H1 (cell line): ENCODE results near the gene CITED4. TPM values are rescaled to one million over a fixed set of nuclear protein-coding genes. Genes with fewer than 3 reads are reported as not detected.

Source experiments
- CBX8 ChIP-seq: fragments of 300-800, 300-1000 bp; sonication (generic); IDR thresholded peaks from 2 replicates; pipeline ENCODE4 v1.7.1; 2016; ENCODE audit warnings: low read depth, low read length, borderline replicate concordance
- POU5F1 ChIP-seq: IDR thresholded peaks from 2 replicates; pipeline ENCODE4 v1.6.1; 2011; ENCODE audit warnings: low read depth, mild to moderate bottlenecking, low read length, moderate library complexity
- SIRT6 ChIP-seq: IDR thresholded peaks from one replicate; pipeline ENCODE4 v1.7.1; 2012; ENCODE audit warnings: low read length, inconsistent platforms
- SIX5 ChIP-seq: IDR thresholded peaks from 2 replicates; pipeline ENCODE4 v1.6.1; 2011; ENCODE audit warnings: mild to moderate bottlenecking, low read depth, low read length
- SUZ12 ChIP-seq: fragments of 200-600 bp; sonication (generic); IDR thresholded peaks from 2 replicates; pipeline ENCODE4 v1.6.1; 2012; ENCODE audit warnings: mild to moderate bottlenecking, inconsistent platforms, low read length, moderate library complexity, mixed read lengths
- TAF1 ChIP-seq: IDR thresholded peaks from 2 replicates; pipeline ENCODE4 v1.6.1; 2011; ENCODE audit warnings: mild to moderate bottlenecking, low read depth, low read length
- TEAD4 ChIP-seq: IDR thresholded peaks from 2 replicates; pipeline ENCODE4 v1.6.1; 2012; ENCODE audit warnings: low read depth, low read length, inconsistent platforms, mixed read lengths
- polyA plus RNA-seq, 7 experiments: library from polyadenylated mRNA; depleted of rRNA in 3 of 7; stranded (reverse) in 5 of 7; unstranded in 2 of 7; fragments of >200 nt in 5 of 7; fragments of 200-250 nt in 2 of 7; gene quantifications; 1 replicate in 5 of 7; 2 replicates in 1 of 7; 4 replicates in 1 of 7; pipeline versions ENCODE4 v1.2.1 to v1.2.3, GENCODE V29; 2011 to 2013; ENCODE audit warnings: missing spikeins in 2 of 7, mixed read lengths in 2 of 7
- total RNA-seq: library from RNA; stranded (reverse); fragmentation: NEBNext Ultra II Directional; extraction: Animal tissue kit (Norgen Biotek cat#: 25700); gene quantifications from 2 replicates; pipeline ENCODE4 v1.2.1, GENCODE V29; 2021
- TF ChIP-seq, protein P1 (sequence below): fragments of 300-600 bp; sonication (generic); IDR thresholded peaks from 2 replicates; pipeline ENCODE4 v1.7.1; 2012; ENCODE audit warnings: low read length, moderate library complexity, mild to moderate bottlenecking, inconsistent platforms; ENCODE audit not compliant: insufficient replicate concordance
- TF ChIP-seq, protein P2 (sequence below): IDR thresholded peaks from 2 replicates; pipeline ENCODE4 v1.6.1; 2011; ENCODE audit warnings: low read length, improper control_type of control experiment
- TF ChIP-seq, protein P3 (sequence below): IDR thresholded peaks from 2 replicates; pipeline ENCODE4 v1.6.1; 2012; ENCODE audit warnings: inconsistent platforms

Gene CITED4
- total and polyA plus RNA-seq, 2 of the 8 experiments (the other 6 are each of a cell fraction or from before 2014, with no cell fraction given), result 5.4 to 16.3 TPM

DNA sequence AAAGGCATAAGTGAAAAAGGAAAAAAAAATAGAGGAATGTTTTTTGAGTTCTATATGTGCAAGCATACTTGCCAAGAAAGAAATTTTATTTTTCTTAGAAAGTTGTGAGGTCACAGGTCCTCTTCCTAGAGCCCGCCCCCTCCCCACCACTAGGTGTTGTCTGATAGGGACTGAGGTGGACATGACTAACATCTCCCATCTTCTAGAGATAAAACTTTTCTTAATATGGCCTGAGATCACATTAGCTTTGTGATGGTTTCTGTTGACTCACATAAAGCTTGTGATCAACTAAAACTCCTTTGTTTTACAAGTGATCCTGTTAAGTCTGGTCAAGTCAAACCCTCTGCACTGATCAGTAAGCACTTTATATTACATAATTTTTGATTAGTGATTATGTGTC is 33.4 kb upstream of the CITED4 start (continued):
- TF ChIP-seq, protein P1, sequence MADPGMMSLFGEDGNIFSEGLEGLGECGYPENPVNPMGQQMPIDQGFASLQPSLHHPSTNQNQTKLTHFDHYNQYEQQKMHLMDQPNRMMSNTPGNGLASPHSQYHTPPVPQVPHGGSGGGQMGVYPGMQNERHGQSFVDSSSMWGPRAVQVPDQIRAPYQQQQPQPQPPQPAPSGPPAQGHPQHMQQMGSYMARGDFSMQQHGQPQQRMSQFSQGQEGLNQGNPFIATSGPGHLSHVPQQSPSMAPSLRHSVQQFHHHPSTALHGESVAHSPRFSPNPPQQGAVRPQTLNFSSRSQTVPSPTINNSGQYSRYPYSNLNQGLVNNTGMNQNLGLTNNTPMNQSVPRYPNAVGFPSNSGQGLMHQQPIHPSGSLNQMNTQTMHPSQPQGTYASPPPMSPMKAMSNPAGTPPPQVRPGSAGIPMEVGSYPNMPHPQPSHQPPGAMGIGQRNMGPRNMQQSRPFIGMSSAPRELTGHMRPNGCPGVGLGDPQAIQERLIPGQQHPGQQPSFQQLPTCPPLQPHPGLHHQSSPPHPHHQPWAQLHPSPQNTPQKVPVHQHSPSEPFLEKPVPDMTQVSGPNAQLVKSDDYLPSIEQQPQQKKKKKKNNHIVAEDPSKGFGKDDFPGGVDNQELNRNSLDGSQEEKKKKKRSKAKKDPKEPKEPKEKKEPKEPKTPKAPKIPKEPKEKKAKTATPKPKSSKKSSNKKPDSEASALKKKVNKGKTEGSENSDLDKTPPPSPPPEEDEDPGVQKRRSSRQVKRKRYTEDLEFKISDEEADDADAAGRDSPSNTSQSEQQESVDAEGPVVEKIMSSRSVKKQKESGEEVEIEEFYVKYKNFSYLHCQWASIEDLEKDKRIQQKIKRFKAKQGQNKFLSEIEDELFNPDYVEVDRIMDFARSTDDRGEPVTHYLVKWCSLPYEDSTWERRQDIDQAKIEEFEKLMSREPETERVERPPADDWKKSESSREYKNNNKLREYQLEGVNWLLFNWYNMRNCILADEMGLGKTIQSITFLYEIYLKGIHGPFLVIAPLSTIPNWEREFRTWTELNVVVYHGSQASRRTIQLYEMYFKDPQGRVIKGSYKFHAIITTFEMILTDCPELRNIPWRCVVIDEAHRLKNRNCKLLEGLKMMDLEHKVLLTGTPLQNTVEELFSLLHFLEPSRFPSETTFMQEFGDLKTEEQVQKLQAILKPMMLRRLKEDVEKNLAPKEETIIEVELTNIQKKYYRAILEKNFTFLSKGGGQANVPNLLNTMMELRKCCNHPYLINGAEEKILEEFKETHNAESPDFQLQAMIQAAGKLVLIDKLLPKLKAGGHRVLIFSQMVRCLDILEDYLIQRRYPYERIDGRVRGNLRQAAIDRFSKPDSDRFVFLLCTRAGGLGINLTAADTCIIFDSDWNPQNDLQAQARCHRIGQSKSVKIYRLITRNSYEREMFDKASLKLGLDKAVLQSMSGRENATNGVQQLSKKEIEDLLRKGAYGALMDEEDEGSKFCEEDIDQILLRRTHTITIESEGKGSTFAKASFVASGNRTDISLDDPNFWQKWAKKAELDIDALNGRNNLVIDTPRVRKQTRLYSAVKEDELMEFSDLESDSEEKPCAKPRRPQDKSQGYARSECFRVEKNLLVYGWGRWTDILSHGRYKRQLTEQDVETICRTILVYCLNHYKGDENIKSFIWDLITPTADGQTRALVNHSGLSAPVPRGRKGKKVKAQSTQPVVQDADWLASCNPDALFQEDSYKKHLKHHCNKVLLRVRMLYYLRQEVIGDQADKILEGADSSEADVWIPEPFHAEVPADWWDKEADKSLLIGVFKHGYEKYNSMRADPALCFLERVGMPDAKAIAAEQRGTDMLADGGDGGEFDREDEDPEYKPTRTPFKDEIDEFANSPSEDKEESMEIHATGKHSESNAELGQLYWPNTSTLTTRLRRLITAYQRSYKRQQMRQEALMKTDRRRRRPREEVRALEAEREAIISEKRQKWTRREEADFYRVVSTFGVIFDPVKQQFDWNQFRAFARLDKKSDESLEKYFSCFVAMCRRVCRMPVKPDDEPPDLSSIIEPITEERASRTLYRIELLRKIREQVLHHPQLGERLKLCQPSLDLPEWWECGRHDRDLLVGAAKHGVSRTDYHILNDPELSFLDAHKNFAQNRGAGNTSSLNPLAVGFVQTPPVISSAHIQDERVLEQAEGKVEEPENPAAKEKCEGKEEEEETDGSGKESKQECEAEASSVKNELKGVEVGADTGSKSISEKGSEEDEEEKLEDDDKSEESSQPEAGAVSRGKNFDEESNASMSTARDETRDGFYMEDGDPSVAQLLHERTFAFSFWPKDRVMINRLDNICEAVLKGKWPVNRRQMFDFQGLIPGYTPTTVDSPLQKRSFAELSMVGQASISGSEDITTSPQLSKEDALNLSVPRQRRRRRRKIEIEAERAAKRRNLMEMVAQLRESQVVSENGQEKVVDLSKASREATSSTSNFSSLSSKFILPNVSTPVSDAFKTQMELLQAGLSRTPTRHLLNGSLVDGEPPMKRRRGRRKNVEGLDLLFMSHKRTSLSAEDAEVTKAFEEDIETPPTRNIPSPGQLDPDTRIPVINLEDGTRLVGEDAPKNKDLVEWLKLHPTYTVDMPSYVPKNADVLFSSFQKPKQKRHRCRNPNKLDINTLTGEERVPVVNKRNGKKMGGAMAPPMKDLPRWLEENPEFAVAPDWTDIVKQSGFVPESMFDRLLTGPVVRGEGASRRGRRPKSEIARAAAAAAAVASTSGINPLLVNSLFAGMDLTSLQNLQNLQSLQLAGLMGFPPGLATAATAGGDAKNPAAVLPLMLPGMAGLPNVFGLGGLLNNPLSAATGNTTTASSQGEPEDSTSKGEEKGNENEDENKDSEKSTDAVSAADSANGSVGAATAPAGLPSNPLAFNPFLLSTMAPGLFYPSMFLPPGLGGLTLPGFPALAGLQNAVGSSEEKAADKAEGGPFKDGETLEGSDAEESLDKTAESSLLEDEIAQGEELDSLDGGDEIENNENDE, result no peak
- TF ChIP-seq TEAD4, result no peak
- no peak for TF ChIP-seq CBX8
- TF ChIP-seq SIX5, result no peak
- no peak for TF ChIP-seq TAF1
- TF ChIP-seq, protein P2, sequence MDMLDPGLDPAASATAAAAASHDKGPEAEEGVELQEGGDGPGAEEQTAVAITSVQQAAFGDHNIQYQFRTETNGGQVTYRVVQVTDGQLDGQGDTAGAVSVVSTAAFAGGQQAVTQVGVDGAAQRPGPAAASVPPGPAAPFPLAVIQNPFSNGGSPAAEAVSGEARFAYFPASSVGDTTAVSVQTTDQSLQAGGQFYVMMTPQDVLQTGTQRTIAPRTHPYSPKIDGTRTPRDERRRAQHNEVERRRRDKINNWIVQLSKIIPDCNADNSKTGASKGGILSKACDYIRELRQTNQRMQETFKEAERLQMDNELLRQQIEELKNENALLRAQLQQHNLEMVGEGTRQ, result no peak
- no peak for TF ChIP-seq SIRT6
- TF ChIP-seq POU5F1, result no peak
- TF ChIP-seq, protein P3, sequence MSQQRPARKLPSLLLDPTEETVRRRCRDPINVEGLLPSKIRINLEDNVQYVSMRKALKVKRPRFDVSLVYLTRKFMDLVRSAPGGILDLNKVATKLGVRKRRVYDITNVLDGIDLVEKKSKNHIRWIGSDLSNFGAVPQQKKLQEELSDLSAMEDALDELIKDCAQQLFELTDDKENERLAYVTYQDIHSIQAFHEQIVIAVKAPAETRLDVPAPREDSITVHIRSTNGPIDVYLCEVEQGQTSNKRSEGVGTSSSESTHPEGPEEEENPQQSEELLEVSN, result no peak
- TF ChIP-seq SUZ12, result no peak
